ENCODE data around the gene MRS2.

MRS2 gene

DNA sequence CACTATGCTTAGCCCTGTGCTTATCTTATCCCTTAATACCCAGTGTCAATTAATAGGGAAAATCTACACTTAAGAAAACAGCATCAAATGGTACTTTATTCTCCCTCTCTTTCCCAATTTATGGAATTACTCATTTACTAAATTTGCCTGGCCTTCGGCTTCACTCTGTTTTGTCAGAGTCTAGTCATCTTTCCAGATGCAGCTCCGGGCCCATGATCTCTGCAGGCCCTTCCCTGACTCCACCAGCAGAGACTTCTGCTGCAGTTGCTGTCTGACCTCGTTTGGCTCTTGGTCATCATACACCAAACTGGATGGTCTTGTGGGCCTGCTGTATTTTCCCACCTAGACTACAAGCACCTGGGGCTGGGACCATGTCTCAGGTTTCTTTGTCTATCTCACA lies 27.4 kb downstream of the MRS2 start:
- peak; percentile 71 for DNase-seq (ENCODE audit: low spot score)

DNA sequence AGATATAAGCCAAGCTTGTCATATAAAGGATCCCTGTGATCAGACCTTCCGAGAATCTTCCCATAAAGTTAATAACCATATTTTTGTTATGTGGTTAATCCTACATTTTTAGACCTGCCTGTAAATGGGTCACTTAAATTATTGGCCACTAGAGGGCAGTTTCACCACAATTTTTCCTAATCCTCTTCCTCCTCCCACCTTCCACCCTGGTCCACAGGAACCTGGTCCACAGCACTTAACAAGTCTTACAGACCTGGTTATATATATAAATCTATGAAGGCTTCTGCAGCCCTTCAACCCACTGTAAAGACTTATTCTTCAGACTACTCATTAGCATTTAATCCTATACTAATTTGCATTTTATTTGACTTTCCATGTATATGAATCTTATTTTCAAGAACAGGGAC lies 28.3 kb downstream of the MRS2 start:
- peak; percentile 60 for DNase-seq (ENCODE audit: low spot score)

DNA sequence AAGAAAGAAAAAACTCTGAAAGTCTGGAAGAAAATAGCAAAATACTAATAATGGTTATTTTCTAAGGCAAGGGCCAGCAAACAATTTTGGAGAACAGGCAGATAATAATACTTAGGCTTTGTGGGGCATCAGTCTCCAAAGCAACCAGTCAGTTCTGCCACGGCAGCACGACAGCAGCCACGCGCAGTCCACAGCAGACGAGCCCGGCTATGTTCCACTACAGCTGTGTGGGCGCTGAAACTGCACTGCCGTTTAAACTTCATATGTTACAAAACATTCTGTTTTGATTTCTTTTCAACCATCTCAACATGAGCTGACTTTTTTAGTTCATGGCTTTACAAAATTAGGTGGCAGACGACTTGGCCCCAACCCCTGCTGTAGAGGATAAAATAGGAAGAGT lies 29.9 kb downstream of the MRS2 start:
- DNase-seq (ENCODE audit: low spot score) = no peak

DNA sequence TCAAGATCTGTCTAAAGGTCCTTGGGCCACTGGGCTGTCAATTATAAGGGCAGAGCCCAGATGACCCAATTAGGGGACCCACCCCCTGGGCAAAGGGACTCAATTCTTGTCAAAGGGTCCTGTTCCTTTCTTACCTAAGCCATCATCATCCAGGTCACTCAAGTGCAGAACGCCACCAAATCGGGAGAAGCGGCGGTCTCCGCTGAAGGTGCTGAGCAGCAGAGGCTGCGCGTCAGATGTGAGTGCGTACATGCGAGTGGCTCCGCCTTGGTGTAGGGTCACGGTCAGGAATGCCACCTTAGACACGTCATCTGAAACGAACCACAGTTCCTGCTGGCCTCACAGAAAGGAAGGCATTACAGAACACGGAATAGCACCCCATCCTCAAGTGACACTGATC lies 34.2 kb downstream of the MRS2 start:
- no peak for DNase-seq (ENCODE audit: low spot score)

DNA sequence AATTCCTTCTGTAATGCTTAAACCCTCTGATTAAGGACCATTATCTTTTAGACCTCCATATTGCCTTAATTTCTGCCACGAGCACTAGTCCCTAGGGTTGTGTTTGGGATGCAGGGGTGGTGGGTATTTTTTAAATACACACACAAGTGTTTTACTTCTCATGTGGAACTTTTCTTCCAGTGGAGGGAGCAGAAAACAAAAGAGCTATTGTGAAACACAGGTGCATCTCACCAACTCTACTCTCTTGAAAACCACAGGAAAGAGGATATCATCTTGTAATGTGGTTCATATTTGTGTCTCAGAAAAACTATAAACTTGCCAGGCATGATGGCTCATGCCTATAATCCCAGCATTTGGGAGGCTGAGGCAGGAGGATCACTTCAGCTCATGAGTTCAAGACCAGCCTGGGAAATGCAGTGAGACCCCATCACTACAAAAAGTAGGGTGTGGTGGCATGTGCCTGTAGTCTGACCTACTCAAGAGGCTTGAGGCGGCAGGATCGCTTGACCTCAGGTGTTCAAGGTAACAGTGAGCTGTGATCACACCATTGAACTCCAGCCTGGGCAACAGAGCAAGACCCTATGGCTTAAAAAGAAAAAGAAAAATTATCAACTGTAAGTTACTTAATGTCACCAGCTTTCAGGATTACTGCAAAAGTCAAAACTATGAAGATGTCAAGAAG lies 37.3 kb downstream of the MRS2 start:
- no peak for DNase-seq (ENCODE audit: low spot score)

DNA sequence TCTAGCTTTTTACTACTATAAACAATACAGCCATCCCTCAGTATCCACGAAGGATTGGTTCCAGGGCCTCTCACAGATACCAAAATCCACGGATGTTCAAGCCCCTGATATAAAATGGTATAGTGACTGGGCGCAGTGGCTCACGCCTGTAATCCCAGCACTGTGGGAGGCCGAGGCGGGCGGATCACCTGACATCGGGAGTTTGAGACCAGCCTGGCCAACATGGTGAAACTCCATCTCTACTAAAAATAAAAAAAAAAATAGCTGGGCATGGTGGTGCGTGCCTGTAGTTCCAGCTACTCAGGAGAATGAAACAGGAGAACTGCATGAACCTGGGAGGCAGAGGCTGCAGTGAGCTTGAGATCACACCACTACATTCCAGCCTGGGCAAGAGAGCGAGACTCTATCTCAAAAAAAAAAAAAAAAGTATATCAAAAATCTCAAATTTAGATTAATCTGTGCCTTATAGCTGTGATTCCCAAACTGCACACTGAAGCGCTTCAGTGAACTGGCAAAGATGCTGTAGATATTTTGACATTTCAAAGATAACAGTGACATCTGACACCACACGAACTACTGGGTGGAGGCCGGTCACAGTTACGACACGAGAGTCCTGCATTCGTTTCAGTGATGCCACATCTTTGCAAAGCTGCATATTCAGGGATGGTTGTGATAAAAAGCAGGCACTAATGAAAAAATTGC lies 38.3 kb downstream of the MRS2 start:
- DNase-seq (ENCODE audit: low spot score) = no peak

DNA sequence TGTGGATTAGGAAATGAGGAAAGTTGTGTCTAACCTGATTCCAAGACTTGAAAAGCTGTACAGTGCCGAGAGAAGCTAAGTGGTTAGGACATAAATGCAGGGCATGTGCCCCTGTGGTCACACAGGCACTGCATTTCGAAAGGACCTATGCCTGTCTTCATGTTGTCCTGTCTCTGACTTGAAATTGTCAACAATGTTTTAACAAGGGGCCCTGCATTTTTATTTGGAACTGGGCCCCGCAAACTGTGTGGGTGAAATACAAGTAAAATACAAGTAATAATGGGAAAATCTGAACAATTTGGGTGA lies 38.8 kb downstream of the MRS2 start:
- no peak for DNase-seq (ENCODE audit: low spot score)

DNA sequence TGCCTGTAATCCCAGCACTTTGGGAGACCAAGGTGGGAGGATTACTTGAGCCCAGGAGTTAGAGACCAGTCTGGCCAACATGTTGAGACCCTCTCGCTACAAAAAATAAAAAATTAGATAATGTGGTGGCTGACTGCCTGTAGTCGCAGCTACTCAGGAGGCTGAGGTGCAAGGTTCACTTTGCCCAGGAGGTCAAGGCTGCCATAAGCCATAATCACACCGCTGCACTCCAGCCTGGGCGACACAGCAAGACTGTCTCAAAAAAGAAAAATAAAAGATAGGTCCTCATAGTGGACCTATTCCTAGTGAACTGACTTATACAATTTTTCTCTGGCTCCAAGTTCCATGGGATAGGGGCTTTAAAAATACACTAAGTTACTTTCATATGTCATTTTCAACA lies 41.9 kb downstream of the MRS2 start:
- no peak for DNase-seq (ENCODE audit: low spot score)

DNA sequence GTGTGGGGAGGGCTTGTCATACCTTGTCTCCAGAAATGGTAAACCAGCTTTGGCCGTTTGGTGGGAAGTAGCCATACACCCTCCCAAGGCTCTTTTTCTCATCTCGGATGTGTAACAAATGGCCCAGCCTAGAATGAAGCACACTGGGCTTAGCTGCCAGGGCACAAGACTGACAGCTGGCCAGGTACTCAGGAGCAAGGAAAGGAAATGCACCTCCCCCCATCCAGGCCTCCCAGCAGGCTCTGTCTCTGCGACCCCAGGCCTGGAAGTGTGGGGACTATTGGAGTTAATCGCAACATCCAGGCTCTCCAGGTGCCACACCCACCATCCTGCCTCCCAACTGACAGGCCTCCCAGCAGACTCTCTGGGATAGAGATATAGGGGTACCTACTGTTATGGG lies 43.0 kb downstream of the MRS2 start:
- no peak for DNase-seq (ENCODE audit: low spot score)

DNA sequence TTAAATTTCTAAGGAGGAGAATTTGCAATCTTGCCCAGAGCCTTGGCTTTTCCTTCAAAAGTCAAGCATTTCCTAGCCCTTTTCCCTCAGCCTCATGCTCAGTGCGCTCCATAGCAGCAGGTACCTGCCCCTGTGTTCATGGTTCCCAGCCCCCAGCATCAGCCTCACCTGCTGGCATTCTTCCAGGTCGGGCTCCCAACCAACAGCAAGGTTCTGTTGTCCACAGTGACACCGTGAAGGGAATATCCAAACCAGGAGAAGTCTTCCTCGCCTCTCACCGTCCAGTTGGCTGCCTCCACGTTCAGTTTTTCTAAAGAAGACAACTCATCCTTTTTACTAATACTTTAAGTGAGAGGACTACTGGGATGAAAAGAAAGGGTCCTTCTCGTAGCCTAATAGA lies 43.9 kb downstream of the MRS2 start:
- no peak for DNase-seq (ENCODE audit: low spot score)

DNA sequence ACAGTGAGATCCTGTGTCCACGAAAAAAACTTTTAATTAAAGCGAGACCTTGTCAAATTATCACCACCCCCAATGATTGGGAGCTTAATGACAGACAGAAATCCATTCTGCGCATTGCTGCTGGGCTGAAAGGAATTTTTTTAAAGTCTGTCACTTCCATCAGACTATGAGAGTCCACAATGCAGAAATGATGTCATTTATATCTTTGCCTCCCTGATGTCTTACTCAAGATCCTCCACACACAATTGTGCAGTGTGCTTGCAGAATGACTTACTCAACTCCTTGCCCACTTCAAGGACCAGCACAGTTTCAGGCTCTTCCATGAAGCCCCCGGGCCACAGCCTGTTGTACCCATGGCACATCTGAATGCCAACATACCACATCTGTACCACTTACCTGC lies 45.7 kb downstream of the MRS2 start:
- DNase-seq (ENCODE audit: low spot score) = no peak

DNA sequence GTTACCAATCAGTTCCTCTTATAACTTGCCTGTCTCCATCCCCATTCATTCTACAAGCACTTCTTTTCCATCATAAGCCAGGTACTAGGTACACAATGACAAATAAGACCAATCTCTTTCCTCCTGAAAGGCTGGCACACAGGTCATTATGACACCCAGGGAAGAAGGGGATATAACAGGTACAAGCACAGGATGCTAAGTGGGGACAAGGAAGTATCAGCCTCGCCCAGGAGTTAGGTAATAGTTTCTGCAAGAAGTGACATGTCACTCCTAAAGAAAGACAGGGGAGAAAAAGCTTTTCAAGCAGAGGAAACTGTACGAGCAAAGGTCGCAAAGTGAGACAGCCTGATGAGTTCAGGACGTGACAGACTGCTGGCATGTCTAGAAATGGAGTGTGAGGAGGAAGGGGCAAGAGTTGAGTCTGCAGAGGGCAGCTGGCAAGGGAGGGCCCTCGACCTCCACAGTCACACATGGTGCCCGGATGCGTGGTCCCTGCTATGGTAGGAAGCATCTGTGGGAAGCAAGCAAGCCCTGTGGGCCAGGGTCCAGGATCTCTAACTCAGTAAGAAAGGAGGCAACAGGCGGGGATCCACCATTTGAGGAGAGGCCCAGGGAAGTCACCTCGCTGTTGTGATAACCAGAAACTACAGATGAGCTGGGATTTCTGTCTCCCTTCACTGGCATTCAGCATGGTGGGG lies 46.2 kb downstream of the MRS2 start:
- no peak for DNase-seq (ENCODE audit: low spot score)

DNA sequence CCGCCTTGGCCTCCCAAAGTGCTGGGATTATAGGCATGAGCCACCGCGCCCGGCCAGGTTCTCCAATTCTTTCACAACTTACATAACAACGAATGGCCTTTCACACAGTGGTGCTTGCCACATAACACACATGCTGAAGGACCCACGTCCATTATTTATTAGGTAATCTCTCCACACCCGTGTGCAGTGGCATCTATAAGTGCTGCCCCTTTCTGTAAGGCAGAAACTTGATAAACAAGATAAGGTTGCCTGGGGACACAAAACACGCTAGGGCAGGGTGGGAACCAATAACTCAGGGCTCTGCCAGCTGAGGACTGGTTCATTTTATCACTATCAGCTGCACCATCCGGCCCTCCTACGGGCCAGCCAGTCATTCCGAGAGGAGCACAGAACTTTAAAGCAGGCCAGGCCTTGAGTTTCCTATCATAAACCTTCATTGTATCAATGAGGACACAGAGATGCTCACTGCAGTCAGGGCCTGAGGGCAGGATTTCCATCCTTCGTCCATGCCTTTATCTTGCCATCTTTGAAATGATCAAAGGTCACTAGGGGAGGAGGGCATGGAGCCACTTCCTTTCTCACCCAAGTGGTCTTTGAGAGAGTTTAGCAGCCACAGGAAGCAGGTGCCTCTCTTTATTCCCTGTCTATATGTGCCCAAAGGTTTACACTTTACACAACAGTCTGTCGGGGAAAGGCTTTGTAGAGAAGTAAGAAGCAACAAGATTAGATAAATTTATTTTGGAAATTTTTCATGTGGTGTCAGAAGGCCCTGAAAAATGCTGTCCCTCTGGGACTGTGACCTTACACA lies 49.0 kb downstream of the MRS2 start:
- DNase-seq (ENCODE audit: low spot score) = no peak

DNA sequence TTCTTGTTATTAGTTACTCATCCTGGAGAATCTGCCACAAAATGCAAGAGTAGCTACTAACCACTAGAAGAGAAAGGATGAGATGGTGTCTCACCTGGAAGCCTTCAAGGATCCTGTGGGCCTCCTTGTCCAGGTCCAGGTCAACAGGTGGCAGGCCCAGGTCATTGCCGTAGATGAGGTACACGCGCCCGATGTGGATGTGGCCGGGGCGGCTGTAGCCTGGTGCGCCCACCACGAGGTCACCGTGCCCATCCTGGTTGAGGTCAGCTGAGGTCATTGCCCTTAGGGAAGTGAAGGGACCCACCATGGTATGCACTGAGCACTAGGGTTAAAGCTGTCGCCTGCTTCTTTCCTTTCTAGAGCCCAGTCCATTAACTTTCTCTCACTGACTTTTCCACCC lies 51.2 kb downstream of the MRS2 start:
- no peak for DNase-seq (ENCODE audit: low spot score)

DNA sequence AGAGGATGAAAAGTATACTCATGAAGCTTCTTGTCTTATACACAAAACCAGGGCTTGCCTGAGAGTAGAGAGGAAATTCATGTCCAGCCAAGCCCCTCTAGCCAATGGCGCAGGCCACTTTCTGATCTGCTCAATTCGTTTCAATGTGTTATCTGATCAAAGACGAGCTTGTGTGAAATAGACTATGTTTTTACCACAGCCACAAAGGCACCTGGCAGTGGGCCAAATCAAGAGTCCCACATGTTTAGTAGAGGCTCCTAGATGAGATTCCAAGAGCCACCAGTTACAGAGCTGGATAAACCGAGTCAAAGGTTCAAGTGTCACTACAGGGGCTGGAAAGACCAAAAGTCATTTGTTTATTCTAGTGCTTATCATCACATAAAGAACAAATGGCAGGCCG lies 51.7 kb downstream of the MRS2 start:
- no peak for DNase-seq (ENCODE audit: low spot score)

DNA sequence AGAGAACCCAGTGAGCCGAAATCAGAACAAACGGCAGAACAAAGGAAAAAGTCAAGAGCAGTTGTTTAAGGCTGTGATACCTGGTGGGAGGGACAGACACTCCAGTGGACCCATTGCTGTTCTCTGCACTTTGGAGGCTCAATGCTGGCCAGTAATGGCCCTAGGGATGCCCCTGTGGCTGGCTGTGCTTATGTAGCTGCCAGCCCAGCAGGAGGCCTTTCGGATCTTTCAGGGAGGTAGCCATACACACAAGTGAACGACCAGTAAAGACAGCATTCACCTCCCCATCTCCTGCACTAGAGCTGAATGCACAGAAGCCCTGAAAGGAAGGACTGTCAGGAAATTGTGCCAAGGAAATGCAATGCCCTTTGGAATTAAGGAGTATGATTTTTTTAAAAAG lies 52.3 kb downstream of the MRS2 start:
- DNase-seq (ENCODE audit: low spot score) = no peak

DNA sequence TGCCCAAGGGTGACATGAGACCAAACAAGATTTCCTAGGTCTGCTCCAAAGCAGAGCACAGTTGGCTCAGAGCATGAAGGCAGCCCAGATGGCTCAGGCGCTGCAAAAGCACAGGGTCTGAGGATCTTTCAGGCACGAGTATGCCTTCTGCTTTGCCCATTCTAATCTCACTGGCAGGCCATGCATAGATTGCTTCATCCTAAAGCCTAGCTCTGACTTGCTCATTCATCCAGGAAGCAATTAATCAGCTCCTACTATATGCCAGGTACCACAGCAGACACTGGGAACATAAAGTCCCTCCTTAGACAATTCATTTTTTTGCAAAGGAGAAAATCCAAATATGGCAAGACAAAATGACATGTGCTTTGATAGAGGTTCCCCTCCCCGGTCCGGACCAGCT lies 55.4 kb downstream of the MRS2 start:
- no peak for DNase-seq (ENCODE audit: low spot score)

DNA sequence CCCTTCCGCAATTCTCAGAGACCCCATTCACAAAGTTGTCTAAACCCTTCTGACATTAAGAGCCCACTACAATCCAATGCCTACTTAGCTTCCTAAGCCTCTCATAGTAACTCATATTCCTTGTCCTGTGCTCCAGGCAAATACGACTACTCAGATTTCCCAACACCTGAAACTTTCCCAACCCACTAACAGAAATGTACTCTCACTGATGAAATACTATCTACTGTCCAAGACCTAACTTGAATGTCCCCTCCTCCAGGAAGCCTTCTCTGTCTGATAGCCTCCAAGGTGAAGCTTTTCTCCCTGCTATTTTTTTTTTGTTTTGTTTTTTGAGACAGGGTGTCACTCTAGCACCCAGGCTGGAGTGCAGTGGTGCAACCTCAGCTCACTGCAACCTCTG lies 56.2 kb downstream of the MRS2 start:
- no peak for DNase-seq (ENCODE audit: low spot score)

DNA sequence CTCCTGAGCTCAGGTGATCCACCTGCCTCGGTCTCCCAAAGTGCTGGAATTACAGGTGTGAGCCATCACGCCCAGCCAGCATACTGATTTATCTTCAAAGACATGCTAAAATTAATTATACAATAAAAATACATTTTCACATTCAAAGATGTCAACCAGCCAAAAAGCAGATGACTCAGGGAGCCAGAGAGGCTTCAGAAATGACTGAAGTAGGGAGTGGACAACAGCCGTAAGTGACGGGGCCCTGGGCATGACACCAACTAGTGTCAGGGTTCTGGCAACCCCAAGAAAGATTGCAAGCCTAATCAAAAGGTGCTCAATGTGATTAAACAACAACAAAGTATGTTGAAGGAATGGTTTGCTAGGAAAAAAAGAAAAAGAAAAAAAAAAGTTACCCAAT lies 58.2 kb downstream of the MRS2 start:
- DNase-seq (ENCODE audit: low spot score) = no peak

DNA sequence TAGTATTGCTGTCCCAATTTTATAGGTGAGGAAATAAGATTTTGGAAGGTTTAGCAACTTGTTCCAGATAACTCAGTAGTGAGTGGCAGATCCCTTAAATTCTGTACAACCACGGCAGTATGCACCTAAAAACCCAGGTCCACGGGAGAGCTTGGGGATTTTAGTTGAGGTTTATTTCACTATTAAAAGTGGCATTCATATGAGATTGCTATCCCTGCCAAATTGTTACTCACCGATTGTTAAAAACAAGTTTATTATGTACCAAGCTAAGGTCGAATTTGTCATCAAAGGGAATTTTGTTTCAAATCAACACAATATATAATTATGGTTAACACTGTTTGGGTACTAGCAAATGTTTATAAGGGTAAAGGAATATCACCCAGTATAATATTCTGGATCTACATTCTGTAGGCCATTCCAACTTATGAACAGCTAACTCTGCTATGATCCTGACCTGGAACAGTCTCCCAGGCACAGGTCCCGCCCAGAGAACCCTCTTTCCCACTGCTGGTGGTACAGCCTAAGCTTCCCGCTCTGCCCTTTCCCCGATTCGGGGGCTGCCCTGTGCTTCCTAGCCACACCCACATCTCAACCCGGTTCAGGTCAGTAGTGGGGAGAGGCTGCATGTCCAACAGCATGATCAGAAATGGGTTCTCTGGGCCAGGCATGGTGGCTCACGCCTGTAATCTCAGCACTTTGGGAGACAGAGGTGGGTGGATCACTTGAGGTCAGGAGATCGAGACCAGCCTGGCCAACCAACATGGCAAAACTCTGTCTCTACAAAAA lies 61.7 kb downstream of the MRS2 start:
- no peak for DNase-seq (ENCODE audit: low spot score)

DNA sequence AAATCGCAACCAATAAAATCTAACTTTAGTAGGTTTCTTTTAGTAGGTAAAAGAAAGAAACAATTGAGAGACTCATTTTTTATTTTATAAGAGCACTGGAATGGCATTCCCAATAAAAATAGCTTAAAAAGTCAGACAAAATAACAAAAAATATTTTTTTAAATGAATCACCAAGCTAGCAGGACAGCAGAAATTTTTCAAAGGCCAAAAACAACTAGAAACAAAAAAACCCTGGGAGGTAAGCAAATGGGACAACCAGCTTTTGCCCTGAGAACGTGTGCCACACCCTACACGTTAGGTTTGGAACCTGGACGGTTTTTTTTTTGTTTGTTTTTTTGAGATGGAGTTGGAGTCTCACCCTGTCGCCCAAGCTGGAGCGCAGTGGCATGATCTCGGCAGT lies 67.1 kb downstream of the MRS2 start:
- DNase-seq (ENCODE audit: low spot score) = no peak

DNA sequence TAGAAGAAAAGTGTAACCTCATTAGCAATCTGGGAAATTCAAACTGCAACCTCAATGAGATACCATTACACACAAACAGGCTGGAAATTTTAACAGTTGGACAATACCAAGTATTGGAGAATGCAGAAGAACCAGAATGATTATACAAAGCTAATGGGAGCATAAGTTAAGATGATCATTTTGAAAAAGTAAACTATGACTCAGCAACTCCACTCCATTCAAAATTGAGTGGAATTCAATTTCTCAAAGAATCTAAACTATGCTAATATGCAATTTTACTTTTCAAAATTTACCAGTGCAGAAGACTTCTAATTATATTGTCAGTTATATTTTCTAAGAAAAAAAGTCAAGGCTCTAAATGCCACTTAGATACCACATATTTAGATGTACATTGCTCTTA lies 69.4 kb downstream of the MRS2 start:
- no peak for DNase-seq (ENCODE audit: low spot score)

Measured in AG20443 (cell line).